ENCODE results near the gene CXXC4. TPM values are rescaled to one million over a fixed set of nuclear protein-coding genes. Genes with fewer than 3 reads are reported as not detected.

CXXC4 gene
- total and polyA plus RNA-seq, 2 experiments from 2014 or later, result 2.8 to 14.9 TPM

DNA sequence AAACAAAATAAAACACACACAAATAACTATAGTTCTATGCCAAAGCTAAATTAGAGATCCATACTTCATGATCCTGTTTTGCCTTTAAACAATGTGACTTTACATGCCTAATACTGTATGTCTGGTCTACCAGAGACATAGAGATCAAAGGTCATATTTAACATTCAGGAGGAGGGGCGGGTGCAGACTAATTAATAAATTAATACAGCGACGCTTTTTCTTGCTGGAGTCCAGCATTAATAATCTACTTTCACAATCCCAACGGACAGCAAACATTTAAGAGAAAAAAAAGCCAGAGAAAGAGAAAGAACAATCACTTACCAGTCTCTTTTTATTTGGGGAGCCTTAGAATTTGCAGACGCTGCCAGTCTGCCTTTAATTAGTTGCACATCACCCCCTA lies 509 bp downstream of the CXXC4 start:
- Histone ChIP-seq H4K20me1 (ENCODE audit: insufficient read depth, poor library complexity, severe bottlenecking) (no peaks in the 10 kb centered on the region), H3K27me3 (no peaks in the 10 kb centered on the region), H3K27ac (peak overlapping the region; percentile 79), H3K4me2 (peak overlapping the region; percentile 90), H3K4me3 (peak overlapping the region; percentile 30), H3K36me3 (replicated peaks; ENCODE audit: insufficient read depth, low read depth) (no peaks in the 10 kb centered on the region), H3K4me1 (ENCODE audit: insufficient read depth) (peaks cover 5% of the 10 kb centered on the region), H2AFZ (peak overlapping the region; percentile 66), H3K9me3 (ENCODE audit: low read depth) (no peaks in the 10 kb centered on the region), H3K9me2 (replicated peaks; ENCODE audit: insufficient read depth) (no peaks in the 10 kb centered on the region), H3K79me2 (peaks cover 8% of the 10 kb centered on the region)
- no peak for DNase-seq (ENCODE audit: low spot score)
- 5% methylated on average over 5 of the region's 5 CpGs for WGBS (ENCODE audit: low lambda C conversion rate, missing lambda C conversion rate)
- TF ChIP-seq EZH2phosphoT487 (IDR thresholded peaks at IDR 0.05; ENCODE audit: low read depth, severe bottlenecking, unreplicated experiment), result no peak
- no peak for TF ChIP-seq EZH2 (IDR thresholded peaks at IDR 0.05; ENCODE audit: borderline replicate concordance)
- TF ChIP-seq, protein P1, sequence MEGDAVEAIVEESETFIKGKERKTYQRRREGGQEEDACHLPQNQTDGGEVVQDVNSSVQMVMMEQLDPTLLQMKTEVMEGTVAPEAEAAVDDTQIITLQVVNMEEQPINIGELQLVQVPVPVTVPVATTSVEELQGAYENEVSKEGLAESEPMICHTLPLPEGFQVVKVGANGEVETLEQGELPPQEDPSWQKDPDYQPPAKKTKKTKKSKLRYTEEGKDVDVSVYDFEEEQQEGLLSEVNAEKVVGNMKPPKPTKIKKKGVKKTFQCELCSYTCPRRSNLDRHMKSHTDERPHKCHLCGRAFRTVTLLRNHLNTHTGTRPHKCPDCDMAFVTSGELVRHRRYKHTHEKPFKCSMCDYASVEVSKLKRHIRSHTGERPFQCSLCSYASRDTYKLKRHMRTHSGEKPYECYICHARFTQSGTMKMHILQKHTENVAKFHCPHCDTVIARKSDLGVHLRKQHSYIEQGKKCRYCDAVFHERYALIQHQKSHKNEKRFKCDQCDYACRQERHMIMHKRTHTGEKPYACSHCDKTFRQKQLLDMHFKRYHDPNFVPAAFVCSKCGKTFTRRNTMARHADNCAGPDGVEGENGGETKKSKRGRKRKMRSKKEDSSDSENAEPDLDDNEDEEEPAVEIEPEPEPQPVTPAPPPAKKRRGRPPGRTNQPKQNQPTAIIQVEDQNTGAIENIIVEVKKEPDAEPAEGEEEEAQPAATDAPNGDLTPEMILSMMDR (IDR thresholded peaks at IDR 0.05; ENCODE audit: poor library complexity), result no peak

DNA sequence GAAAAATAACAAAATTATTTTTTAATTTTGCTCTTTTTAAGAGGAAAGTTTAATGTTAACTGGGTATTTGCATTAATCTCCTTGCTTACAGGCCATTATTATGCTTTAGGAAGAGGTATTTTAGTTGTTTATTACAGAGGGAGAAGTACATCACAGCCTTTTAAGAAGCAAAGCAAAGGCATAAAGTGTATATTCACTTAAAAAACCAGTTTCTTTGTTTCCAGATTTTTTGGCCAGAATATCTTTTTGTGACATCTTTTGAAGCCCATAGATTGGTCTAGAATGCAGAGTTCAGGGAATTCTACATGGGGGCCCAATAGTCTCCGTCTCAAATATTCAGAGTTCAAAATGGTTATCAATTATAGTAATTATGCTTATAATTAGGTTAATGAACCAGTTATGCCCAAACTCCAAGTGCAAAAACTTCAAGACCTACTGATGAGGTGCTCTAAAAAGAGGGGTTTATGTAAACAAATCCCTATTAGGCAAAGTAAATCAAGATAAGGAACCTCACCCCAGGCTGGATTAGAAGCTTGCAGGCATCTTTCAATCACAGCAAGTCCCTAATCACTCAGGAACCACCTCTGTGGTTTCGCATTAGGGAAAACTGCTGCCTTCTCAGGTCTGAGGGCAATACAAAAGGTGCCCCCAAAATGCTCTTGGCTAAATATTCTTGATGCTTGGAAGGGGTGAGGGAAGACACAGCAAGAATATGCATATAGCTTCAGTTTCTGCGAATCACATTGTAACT lies 1.4 kb downstream of the CXXC4 start:
- Histone ChIP-seq H3K9me2 (replicated peaks; ENCODE audit: insufficient read depth) (no peaks in the 10 kb centered on the region), H2AFZ (no peak overlapping the region), H3K4me1 (ENCODE audit: insufficient read depth) (peaks cover 5% of the 10 kb centered on the region), H3K36me3 (replicated peaks; ENCODE audit: insufficient read depth, low read depth) (no peaks in the 10 kb centered on the region), H3K4me3 (peak overlapping the region; percentile 30), H4K20me1 (ENCODE audit: insufficient read depth, poor library complexity, severe bottlenecking) (no peaks in the 10 kb centered on the region), H3K27ac (peak overlapping the region; percentile 79), H3K79me2 (peaks cover 17% of the 10 kb centered on the region), H3K27me3 (no peaks in the 10 kb centered on the region), H3K9me3 (ENCODE audit: low read depth) (no peaks in the 10 kb centered on the region), H3K4me2 (peak overlapping the region; percentile 90)
- no peak for DNase-seq (ENCODE audit: low spot score)
- 57% methylated on average over 3 of the region's 3 CpGs for WGBS (ENCODE audit: low lambda C conversion rate, missing lambda C conversion rate)
- no peak for TF ChIP-seq EZH2 (IDR thresholded peaks at IDR 0.05; ENCODE audit: borderline replicate concordance)
- TF ChIP-seq EZH2phosphoT487 (IDR thresholded peaks at IDR 0.05; ENCODE audit: low read depth, severe bottlenecking, unreplicated experiment), result no peak
- TF ChIP-seq, protein P1 (IDR thresholded peaks at IDR 0.05; ENCODE audit: poor library complexity), result no peak

DNA sequence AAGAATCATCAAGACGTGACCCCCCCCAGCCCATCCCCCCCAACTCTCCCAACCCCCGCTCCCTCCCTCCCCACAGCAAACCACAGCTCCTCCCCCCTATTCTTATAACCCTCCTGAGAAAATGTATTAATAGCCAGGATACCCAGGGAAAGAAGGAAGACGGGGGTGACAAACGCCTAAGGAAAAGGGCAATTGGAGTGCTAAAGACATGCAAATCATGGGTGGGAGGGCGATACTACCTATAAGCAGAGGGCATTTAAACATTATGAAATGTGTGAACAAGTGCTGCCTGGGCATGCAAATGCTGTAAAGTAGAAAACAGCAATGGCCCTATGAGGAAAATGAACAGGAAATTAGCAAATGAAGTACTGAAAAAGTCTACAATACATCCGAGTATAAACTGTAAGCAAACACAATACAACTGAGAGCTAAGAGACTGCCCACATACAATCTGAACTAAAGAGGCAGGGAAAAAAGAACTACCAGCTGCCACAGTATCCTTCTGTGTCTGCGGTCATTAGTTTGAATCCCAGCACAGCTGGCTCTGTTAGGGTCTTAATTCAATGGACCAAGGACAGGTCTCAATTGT lies 2.4 kb downstream of the CXXC4 start:
- TF ChIP-seq, protein P1 (IDR thresholded peaks at IDR 0.05; ENCODE audit: poor library complexity), result no peak
- no peak for TF ChIP-seq EZH2 (IDR thresholded peaks at IDR 0.05; ENCODE audit: borderline replicate concordance)
- no peak for TF ChIP-seq EZH2phosphoT487 (IDR thresholded peaks at IDR 0.05; ENCODE audit: low read depth, severe bottlenecking, unreplicated experiment)
- H2AFZ ChIP-seq, result peak overlapping the region; percentile 55

More for the DNA sequence above, 2.4 kb downstream of the CXXC4 start:
- peak; percentile 40 for DNase-seq (ENCODE audit: low spot score)
- Histone ChIP-seq H3K9me3 (ENCODE audit: low read depth) (no peaks in the 10 kb centered on the region), H3K4me2 (peak overlapping the region; percentile 90), H3K27me3 (no peaks in the 10 kb centered on the region), H4K20me1 (ENCODE audit: insufficient read depth, poor library complexity, severe bottlenecking) (no peaks in the 10 kb centered on the region), H3K4me3 (peak overlapping the region; percentile 81), H3K9me2 (replicated peaks; ENCODE audit: insufficient read depth) (no peaks in the 10 kb centered on the region), H3K27ac (peak overlapping the region; percentile 79), H3K4me1 (ENCODE audit: insufficient read depth) (peaks cover 5% of the 10 kb centered on the region), H3K79me2 (peaks cover 26% of the 10 kb centered on the region), H3K36me3 (replicated peaks; ENCODE audit: insufficient read depth, low read depth) (no peaks in the 10 kb centered on the region)
- 4% methylated on average over 5 of the region's 7 CpGs for WGBS (ENCODE audit: low lambda C conversion rate, missing lambda C conversion rate)
